Measurements from ENCODE around the gene HLA-C. TPM values are rescaled to one million over a fixed set of nuclear protein-coding genes. Genes with fewer than 3 reads are reported as not detected.

The HLA-C gene
- total RNA-seq, 1 experiment from 2014 or later: 170 TPM

GRCh38 chr6:31307669-31308049 is 35.8 kb upstream of the HLA-C start:
- CTCF ChIA-PET: no interaction called here
- TF ChIP-seq TCF7L2 (IDR thresholded peaks at IDR 0.05; ENCODE audit: low read depth, low read length): no peak
- TF ChIP-seq, protein P1, sequence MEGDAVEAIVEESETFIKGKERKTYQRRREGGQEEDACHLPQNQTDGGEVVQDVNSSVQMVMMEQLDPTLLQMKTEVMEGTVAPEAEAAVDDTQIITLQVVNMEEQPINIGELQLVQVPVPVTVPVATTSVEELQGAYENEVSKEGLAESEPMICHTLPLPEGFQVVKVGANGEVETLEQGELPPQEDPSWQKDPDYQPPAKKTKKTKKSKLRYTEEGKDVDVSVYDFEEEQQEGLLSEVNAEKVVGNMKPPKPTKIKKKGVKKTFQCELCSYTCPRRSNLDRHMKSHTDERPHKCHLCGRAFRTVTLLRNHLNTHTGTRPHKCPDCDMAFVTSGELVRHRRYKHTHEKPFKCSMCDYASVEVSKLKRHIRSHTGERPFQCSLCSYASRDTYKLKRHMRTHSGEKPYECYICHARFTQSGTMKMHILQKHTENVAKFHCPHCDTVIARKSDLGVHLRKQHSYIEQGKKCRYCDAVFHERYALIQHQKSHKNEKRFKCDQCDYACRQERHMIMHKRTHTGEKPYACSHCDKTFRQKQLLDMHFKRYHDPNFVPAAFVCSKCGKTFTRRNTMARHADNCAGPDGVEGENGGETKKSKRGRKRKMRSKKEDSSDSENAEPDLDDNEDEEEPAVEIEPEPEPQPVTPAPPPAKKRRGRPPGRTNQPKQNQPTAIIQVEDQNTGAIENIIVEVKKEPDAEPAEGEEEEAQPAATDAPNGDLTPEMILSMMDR (IDR thresholded peaks at IDR 0.05): no peak
- TF ChIP-seq SIN3A (IDR thresholded peaks at IDR 0.05; ENCODE audit: borderline replicate concordance, insufficient read depth, low read depth, low read length): no peak
- TF ChIP-seq, protein P2, sequence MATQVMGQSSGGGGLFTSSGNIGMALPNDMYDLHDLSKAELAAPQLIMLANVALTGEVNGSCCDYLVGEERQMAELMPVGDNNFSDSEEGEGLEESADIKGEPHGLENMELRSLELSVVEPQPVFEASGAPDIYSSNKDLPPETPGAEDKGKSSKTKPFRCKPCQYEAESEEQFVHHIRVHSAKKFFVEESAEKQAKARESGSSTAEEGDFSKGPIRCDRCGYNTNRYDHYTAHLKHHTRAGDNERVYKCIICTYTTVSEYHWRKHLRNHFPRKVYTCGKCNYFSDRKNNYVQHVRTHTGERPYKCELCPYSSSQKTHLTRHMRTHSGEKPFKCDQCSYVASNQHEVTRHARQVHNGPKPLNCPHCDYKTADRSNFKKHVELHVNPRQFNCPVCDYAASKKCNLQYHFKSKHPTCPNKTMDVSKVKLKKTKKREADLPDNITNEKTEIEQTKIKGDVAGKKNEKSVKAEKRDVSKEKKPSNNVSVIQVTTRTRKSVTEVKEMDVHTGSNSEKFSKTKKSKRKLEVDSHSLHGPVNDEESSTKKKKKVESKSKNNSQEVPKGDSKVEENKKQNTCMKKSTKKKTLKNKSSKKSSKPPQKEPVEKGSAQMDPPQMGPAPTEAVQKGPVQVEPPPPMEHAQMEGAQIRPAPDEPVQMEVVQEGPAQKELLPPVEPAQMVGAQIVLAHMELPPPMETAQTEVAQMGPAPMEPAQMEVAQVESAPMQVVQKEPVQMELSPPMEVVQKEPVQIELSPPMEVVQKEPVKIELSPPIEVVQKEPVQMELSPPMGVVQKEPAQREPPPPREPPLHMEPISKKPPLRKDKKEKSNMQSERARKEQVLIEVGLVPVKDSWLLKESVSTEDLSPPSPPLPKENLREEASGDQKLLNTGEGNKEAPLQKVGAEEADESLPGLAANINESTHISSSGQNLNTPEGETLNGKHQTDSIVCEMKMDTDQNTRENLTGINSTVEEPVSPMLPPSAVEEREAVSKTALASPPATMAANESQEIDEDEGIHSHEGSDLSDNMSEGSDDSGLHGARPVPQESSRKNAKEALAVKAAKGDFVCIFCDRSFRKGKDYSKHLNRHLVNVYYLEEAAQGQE (IDR thresholded peaks at IDR 0.05; ENCODE audit: insufficient read depth in 1 of 2, low read depth in 2 of 2, low read length in 1 of 2): no peak
- no peak for TF ChIP-seq POLR2AphosphoS5 (IDR thresholded peaks at IDR 0.05; ENCODE audit: low read depth, low read length)
- peaks cover 6% of the 10 kb centered on the region for H3K27me3 ChIP-seq (ENCODE audit: control insufficient read depth, insufficient read depth, low read length)
- in situ Hi-C loops (cut with HindIII; ENCODE audit: low pct_unique_long_range_greater_than_20kb, low sequenced_read_pairs): no loop called here
- no peak for ATAC-seq
- no TSS peak for BruUV-seq (replicated peaks)
- DNase-seq (ENCODE audit: low read depth, low spot score): no peak
- no peak overlapping the region for H3K27ac ChIP-seq (ENCODE audit: low read length)
- no peak overlapping the region for H3K4me3 ChIP-seq (ENCODE audit: low read depth in 2 of 2, low read length in 2 of 2)
- H3K9me3 ChIP-seq (ENCODE audit: control insufficient read depth, insufficient read depth, low read depth, low read length): no peaks in the 10 kb centered on the region
- intact Hi-C loops (cut with micrococcal nuclease; ENCODE audit: unreplicated experiment): no loop called here
- POLR2A ChIA-PET: no interaction called here
- H3K36me3 ChIP-seq (ENCODE audit: control insufficient read depth, insufficient read depth, low read length): no peaks in the 10 kb centered on the region
- H3K4me1 ChIP-seq (ENCODE audit: control insufficient read depth, insufficient read depth, low read length): no peaks in the 10 kb centered on the region

DNA sequence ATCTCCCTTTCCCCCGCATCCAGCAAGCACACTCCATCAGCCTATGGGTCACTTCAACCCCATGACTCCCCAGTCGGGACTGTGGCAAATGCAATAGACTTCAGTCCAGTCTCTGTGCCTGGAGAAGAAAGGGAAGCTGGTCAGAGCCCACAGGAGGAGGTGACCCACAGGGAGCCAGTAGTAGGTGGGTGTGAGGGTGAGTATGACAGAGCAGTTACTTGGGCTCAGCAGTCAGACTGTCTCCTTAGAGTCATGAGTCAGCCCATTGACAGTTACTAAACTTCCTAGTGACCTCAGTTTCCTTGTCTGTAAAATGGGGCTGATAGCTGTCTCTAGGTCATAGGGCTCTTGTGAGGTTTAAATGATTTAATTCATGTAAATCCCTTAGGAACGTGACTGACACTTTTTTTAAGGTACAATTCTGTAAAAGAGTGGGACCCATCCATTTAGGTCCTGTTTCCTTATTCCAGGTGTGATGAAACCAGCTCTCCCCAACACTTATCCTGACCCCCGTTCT is 33.9 kb upstream of the HLA-C start:
- no peak for TF ChIP-seq SIN3A (IDR thresholded peaks at IDR 0.05; ENCODE audit: borderline replicate concordance, insufficient read depth, low read depth, low read length)
- TF ChIP-seq POLR2AphosphoS5 (IDR thresholded peaks at IDR 0.05; ENCODE audit: low read depth, low read length): no peak
- TF ChIP-seq TCF7L2 (IDR thresholded peaks at IDR 0.05; ENCODE audit: low read depth, low read length): no peak
- TF ChIP-seq, protein P1 (IDR thresholded peaks at IDR 0.05): no peak
- TF ChIP-seq, protein P2 (IDR thresholded peaks at IDR 0.05; ENCODE audit: insufficient read depth in 1 of 2, low read depth in 2 of 2, low read length in 1 of 2): no peak
- POLR2A ChIA-PET: no interaction called here
- in situ Hi-C loops (cut with HindIII; ENCODE audit: low pct_unique_long_range_greater_than_20kb, low sequenced_read_pairs) (no loop called here), intact Hi-C loops (cut with micrococcal nuclease; ENCODE audit: unreplicated experiment) (no loop called here)
- no peak overlapping the region for H3K27ac ChIP-seq (ENCODE audit: low read length)
- peaks cover 6% of the 10 kb centered on the region for H3K27me3 ChIP-seq (ENCODE audit: control insufficient read depth, insufficient read depth, low read length)
- CTCF ChIA-PET: no interaction called here
- no peaks in the 10 kb centered on the region for H3K4me1 ChIP-seq (ENCODE audit: control insufficient read depth, insufficient read depth, low read length)
- no peaks in the 10 kb centered on the region for H3K36me3 ChIP-seq (ENCODE audit: control insufficient read depth, insufficient read depth, low read length)
- DNase-seq (ENCODE audit: low read depth, low spot score): no peak
- no TSS peak for BruUV-seq (replicated peaks)
- ATAC-seq: no peak
- no peaks in the 10 kb centered on the region for H3K9me3 ChIP-seq (ENCODE audit: control insufficient read depth, insufficient read depth, low read depth, low read length)
- no peak overlapping the region for H3K4me3 ChIP-seq (ENCODE audit: low read depth in 2 of 2, low read length in 2 of 2)

Measured in Panc1 (cell line).